Colonic mucosa (tissue), 4 donors: Measurements from ENCODE around the gene TARP.

ENCODE experiments used
- DNase-seq: peaks from one replicate; pipeline ENCODE4 v3.0.0-alpha.2; 2020
- H3K27ac ChIP-seq: fragments of 200-600 bp; one replicate; pipeline ENCODE4 v1.8.0; 2021
- H3K27me3 ChIP-seq: fragments of 200-600 bp; one replicate; pipeline ENCODE4 v1.8.0; 2021
- H3K36me3 ChIP-seq: fragments of 200-600 bp; one replicate; pipeline ENCODE4 v1.8.0; 2021
- H3K4me1 ChIP-seq: fragments of 200-600 bp; one replicate; pipeline ENCODE4 v1.8.0; 2021; ENCODE audit warnings: mild to moderate bottlenecking
- H3K4me3 ChIP-seq: fragments of 200-600 bp; one replicate; pipeline ENCODE4 v1.8.0; 2021
- H3K9ac ChIP-seq, 2 donors: one replicate each; pipeline ENCODE4 v1.7.0; 2013; ENCODE audit warnings: control low read depth in 2 of 2, low read depth in 2 of 2, low read length in 2 of 2
- H3K9me3 ChIP-seq: fragments of 200-600 bp; one replicate; pipeline ENCODE4 v1.8.0; 2021
- CTCF ChIP-seq: fragments of 200-600 bp; IDR thresholded peaks from one replicate; pipeline ENCODE4 v1.8.0; 2022; ENCODE audit warnings: antibody characterized with exemption, mild to moderate bottlenecking
- intact Hi-C: fragments of 100-400 bp; cut with DNase I; formaldehyde crosslinking; loops from one replicate; pipeline ENCODE4 v1.14.1; 2022
- donor health status: healthy.
- donor health status: DM: no; HTN: no; CAD: no.
- donor health status: DM: no; HTN: no; CAD: no.

The TARP gene

DNA sequence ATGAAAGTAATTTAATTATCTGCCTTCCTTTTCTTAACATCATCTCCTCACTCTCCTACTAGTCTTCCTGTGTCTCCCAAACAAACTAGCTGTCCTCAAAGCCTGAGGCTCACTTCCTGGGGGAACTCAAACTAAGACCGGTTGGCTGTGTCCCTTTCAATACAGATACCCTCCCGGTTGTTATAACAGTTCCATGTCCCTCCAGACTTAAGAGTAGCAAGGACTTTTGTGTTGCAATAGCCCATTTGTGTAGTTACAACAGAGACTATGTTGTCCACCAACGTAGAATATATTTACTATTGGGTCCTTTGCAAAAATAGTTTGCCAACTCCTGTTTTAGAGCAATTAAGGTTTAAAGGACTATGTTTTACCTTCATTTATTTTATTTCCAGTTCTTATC lies 8.6 kb upstream of the TARP start:
- DNase-seq = no peak
- Histone ChIP-seq H3K4me3 (no peak overlapping the region), H3K27ac (no peak overlapping the region), H3K9me3 (no peaks in the 10 kb centered on the region), H3K36me3 (no peaks in the 10 kb centered on the region), H3K27me3 (no peaks in the 10 kb centered on the region), H3K9ac (no peak overlapping the region), H3K4me1 (no peaks in the 10 kb centered on the region)
- intact Hi-C loops = no loop called here
- TF ChIP-seq CTCF = no peak

GRCh38 chr7:38281266-38281665 lies 7.8 kb upstream of the TARP start:
- H3K27me3 ChIP-seq = no peaks in the 10 kb centered on the region
- H3K27ac ChIP-seq = no peak overlapping the region
- DNase-seq = no peak
- no peaks in the 10 kb centered on the region for H3K9me3 ChIP-seq
- no peaks in the 10 kb centered on the region for H3K36me3 ChIP-seq
- H3K4me1 ChIP-seq = no peaks in the 10 kb centered on the region
- no peak overlapping the region for H3K4me3 ChIP-seq
- intact Hi-C loops = no loop called here
- no peak overlapping the region for H3K9ac ChIP-seq
- TF ChIP-seq CTCF = no peak

DNA sequence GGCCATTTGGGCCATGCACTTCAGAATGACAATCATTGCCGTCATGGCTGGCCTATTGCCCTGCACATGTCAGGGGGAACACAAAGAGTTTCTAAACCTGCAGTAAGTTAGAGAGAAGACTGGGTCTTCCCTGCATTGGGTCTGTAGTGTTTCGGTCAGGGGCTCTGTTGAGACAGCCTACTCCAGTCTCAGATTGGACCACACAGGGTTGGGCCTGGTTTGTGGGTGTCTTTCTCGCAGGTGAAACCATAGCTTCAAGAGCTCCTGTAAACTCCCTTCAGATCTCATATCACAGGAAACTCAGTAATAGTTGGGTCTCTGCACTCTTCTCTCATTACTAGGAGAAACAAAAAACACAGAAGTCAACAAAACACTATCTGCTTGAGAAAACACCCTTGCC lies 7.3 kb upstream of the TARP start:
- Histone ChIP-seq H3K9me3 (no peaks in the 10 kb centered on the region), H3K4me3 (no peak overlapping the region), H3K9ac (no peak overlapping the region), H3K27ac (no peak overlapping the region), H3K36me3 (no peaks in the 10 kb centered on the region), H3K4me1 (no peaks in the 10 kb centered on the region), H3K27me3 (no peaks in the 10 kb centered on the region)
- intact Hi-C loops = no loop called here
- DNase-seq = no peak
- TF ChIP-seq CTCF = no peak

DNA sequence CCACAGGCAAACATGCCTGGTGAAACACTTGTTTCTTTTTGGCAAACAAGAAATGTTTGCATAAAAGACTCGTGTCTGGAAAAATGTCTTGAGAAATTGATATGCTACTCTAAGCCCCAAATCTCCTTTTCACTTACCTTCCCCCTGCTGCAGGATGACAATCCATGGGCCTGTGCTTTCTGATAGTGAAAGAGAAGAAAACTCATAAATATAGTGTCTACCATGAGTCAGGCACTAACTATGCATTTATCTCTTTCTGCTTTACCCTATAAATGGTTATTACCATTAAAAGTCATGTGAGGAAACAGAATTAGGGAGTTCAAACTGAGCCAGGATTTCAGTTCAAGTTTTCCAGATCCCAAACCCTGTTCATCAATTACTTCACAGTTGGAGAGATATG lies 6.6 kb upstream of the TARP start:
- intact Hi-C loops = no loop called here
- no peak for TF ChIP-seq CTCF

DNA sequence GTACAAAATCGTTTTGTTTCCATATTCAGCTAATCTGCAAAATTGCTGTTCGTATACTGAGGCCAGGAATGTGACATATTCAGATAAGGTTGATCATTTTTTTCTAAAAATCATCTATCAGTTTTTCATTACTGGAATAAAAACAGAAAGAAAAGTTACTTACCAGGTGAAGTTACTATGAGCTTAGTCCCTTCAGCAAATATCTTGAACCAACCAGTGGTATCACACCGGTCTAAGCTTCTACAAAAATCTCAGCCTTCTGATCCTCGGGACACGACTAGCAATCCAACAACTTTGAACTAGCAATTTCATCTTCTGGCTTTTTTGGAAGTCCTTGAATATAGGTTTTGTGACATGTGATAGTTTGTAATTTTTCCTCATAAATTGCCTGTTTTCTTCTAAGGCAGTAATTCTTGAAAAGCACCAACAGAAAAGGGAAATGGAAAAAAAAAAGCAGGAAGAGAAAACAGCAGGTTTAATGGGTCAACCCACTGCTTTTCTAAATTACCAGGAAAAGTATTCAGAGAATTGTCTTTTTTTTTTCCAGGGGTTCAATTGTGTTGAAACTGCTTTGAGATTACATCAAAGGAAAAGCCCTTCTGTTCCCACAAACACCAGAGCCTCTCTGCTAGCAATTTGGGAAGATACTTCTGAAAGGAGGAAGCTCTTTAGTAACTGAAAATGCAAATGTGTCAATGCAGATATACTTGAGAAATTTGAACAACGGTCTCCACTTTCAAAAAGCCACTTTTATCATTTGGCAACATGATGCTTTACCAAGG lies 2.9 kb upstream of the TARP start:
- Histone ChIP-seq H3K4me3 (no peak overlapping the region), H3K36me3 (no peaks in the 10 kb centered on the region), H3K9me3 (no peaks in the 10 kb centered on the region), H3K27me3 (no peaks in the 10 kb centered on the region), H3K27ac (no peak overlapping the region), H3K4me1 (no peaks in the 10 kb centered on the region), H3K9ac (no peak overlapping the region)
- no peak for TF ChIP-seq CTCF
- no peak for DNase-seq
- intact Hi-C loops = no loop called here

More for the DNA sequence above, 6.6 kb upstream of the TARP start:
- no peaks in the 10 kb centered on the region for H3K4me1 ChIP-seq
- no peaks in the 10 kb centered on the region for H3K27me3 ChIP-seq
- H3K27ac ChIP-seq = no peak overlapping the region
- H3K9me3 ChIP-seq = no peaks in the 10 kb centered on the region
- H3K9ac ChIP-seq = no peak overlapping the region
- no peaks in the 10 kb centered on the region for H3K36me3 ChIP-seq
- no peak overlapping the region for H3K4me3 ChIP-seq
- no peak for DNase-seq
